Panc1 (cell line): ENCODE data around the gene GDF3.

Experiments used
- CTCF ChIP-seq: fragments of 450-650 bp; IDR thresholded peaks from 2 replicates; pipeline ENCODE4 v1.5.1; 2017; ENCODE audit warnings: mild to moderate bottlenecking
- REST ChIP-seq, 2 experiments: IDR thresholded peaks; 2 replicates each; pipeline ENCODE4 v1.6.1; 2011 to 2012; ENCODE audit warnings: low read depth in 2 of 2, control low read depth in 1 of 2, low read length in 1 of 2, mild to moderate bottlenecking in 1 of 2, moderate library complexity in 1 of 2; ENCODE audit not compliant: insufficient read depth in 1 of 2
- SIN3A ChIP-seq: IDR thresholded peaks from 2 replicates; pipeline ENCODE4 v1.6.1; 2012; ENCODE audit warnings: low read depth, mild to moderate bottlenecking, low read length, moderate library complexity, borderline replicate concordance; ENCODE audit not compliant: insufficient read depth

GRCh38 chr12:7711133-7711532 lies 15.6 kb upstream of the GDF3 start, which contains the start of gene DPPA3:
- no peak for TF ChIP-seq CTCF
- TF ChIP-seq SIN3A: no peak
- no peak for TF ChIP-seq REST (IDR thresholded peaks at IDR 0.05; ENCODE audit: insufficient read depth in 1 of 2, low read depth in 2 of 2, low read length in 1 of 2)
